DMS153 treated with DMSO at 0.1 percent for 48 hours (cell line): ENCODE data around the gene CD300LD.

Experiments
- DNase-seq: peaks from one replicate; lab custom pipeline; 2025; ENCODE audit not compliant: unreplicated experiment; lab: John Stamatoyannopoulos, UW

CD300LD gene

DNA sequence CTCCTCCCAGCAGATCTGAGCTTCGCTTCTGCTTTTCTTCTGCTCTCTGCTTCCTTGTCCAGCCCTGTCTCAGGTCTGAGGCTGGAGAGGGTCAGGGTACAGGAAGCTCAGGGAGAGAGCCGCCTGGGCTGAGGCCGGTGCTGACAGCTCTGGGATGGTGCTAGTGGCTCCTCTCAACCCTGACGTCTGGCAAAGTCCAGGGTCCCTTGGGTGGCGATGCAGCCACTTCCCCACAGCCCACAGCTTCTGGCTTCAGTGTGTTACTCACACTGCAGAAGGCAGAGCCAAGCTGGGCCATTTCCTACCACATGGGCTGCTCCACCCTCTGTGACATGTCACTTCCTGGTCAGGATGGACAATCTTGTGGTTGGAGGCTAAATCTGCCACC, 46.2 kb downstream of the CD300LD start, which contains the start of gene CD300C:
TSS of gene CD300C (minus strand) at position 273 of the 388 bp plus-strand sequence. CDS start 333 bp downstream, outside the sequence.
- DNase-seq: no peak

DNA sequence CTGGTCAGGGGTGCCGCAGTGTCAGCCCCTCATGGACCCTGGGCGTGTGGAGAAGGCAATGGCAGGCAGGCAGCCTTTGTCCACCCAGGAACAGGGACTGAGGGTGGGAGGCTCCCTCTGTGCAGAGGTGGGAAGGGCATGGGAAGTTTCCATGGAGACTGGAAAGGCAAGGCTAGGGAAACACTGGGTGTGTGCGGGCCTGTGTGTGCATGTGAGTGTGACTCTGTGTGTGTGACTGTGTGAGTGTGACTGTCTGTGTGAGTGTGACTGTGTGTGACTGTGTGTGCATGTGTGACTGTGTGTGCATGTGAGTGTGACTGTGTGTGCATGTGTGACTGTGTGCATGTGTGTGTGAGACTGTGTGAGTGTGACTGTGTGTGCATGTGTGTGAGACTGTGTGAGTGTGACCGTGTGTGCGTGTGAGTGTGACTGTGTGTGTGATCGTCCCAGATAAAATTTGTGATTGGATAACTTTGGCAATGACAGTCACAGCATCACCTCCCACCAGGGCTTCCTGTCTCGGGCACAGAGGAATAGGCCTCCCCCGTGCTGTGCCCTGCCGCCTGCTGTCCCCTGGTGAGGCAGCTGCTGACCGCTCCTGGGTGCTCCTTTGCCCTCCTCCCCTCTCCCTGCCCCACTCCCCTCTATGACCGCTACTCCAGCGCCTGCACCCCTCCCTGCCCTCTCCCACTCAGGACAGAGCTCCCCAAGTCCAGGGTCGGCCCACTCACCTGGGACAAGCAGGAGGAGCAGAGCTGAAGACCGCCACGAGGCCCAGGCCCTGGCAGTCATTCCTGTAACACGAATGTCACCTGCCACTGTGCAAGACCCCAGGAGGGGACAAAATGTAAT, 46.9 kb downstream of the CD300LD start:
- DNase-seq: no peak

DNA sequence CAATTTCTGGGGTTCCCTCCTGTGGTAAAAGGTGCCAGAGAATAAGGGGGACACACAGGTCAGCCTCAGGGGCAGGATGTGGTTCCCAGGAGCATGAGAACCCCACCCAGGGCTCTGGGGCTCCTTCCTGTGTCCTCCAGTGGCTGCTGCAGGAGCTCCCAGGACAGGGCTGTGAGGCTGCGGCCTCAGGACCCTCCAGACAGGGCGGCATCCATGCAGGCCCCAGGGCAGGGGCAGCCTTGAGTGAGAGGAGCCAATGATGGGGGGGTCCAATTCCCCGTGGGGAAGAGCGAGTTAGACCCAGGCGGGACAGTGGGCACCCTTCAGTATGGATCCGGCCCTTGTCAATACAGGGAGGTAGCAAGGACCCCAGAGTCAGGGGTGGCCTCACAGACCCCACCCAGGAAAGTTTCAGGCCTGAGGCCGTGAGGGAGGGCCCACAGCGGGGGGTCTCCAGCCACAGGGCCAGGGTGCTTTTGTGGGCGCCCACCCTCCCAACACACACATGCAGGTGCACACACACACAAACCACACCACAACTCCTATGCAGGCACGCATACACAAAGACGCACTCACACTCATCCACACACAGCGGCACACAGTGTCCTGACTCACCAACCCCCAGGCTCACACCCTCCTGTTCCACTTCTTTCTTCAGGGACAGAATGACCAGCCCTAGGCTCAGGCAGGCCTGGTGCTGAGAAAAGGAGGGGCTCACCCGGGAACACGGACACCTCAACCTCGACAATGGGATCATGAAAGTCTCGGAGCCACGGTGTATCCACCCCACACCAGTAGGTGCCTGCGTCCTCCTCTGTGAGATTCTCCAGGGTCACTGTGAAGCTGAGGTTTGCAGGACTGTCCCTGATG, 48.0 kb downstream of the CD300LD start:
- DNase-seq: no peak

DNA sequence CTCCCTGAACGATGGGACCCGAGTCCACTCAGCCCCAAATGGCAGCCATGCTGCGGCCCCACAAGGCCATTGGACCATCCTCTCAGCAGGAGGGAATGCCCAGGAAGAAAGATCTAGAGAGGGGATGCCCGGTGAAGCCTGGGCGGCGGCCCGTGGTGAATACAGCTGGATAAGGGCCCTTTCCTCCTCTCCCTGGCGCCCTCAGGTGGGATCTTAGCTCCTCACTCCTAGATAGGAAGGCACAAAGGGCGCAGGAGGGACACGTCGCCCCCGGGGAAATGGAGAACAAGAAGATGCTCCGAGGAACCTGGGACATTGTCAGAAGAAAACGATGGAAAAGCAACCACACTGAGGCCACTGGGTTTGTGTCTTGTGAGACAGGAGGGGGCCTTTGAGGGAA, 48.7 kb downstream of the CD300LD start:
- no peak for DNase-seq

DNA sequence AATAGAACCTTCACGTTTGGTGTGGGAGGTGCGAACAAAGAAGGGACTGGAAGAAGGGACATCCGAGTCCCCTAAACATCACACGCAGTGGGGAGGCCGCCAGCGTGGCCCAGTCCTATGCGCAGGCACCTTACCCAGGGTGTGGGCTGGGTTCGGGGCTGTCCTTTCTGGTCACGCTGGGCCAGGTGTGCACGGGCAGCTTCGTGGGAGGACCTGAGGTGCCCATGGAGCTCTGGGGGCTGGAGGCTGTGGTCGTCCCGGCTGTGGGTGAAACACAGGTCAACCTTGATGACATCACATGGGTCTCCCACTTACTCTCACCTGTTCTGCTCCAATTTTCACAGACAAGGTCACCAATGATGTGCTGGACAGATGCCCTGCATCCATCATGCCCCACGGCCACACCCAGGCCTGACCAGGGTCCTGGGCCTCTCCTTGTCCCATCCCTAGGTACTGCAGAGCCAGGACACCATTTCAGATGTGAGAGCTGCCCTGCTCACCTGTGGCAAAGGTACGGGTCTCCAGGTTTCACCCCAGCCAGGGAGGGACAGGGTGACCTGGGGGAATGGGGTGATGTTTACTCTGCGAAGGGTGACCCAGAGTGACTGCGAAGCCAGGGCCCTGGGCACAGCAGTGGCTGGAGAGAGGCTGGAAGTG, 49.2 kb downstream of the CD300LD start:
- DNase-seq: no peak

DNA sequence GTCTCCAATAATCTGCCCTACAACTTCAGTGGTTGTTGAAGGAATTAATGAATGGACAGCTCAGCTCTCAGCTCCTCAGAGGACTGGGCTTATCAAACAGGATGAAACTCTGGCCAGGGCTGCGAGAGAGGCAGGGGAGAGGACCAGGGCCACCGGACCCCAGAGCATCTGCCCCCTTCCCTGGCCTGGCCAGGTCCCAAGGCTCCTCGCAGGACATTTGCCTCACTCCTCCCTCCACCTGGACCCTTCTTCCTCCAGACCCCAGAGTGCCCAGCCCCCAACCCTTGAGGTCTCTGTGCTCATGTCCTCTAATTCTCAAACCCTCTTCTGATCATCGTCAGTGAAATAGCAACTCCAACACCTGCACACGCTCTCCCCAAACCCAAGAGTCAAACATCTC, 49.9 kb downstream of the CD300LD start:
- no peak for DNase-seq

DNA sequence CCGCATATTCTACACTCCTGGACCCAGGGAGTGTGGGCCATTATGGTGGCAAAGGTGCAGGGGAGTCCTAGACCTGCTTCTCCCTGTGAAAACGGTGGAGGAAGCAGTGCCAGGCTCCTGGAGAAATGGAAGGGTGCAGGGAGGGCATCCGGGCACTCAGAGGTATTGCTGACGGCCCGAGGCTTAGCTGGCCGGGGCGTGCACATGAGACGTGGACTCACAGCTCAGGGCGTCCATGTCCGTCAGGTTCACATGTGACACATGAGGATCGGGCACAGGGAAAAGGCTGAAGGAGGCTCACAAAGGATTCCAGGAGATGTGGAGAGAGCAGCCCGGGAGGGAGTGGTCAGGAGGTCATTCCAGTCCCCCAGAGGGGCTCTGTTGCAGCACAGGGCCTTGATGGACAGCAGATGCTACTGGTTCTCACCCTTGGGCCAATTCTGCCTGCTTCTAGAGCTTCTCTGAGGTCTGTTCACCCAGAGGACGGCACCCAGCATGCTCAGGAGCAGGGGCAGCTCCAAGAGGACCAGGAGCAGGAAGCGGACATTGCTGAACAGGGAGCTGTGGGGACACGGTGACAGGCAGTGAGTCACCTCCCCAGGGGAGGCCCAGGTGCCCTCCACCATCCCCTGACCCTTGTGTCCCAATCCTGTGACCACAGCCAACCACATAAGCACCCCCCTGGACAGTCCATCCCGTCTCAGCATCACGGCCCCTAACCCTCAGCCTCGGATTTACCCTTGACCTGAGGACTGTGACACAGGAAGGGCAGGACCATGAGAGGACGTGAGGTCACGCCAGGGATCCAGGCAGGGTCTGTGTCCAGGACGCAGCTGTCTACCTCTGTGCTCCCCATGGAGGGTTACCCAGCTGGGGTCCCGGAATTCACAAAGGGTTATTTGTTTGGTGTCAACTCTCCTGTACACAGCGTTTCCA, 50.6 kb downstream of the CD300LD start:
- no peak for DNase-seq

DNA sequence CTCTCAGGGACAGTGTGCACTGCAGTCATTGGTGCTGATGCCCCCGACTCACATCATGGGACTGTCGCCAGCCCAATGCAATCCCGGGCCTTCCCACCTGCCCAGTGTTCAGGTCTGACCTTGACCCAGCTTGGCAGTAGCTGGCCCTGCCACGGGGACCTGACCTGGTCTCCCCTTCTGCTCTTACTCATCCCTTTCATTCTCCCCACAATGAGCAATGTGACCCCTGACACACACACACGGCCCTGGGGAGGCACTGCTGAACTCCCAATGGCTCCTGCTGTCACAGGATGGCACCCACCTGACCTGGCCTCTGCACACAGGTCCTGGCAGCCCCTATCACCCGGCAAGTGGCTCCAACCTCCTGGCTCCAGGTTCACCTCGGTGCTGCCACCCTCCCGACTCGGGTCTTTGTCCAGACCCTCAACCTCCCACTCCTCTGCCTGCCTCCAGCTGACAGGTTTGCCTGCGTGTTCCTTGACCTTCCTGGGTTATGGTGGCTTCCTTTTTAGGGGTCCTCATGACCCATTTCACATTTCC, 52.7 kb downstream of the CD300LD start:
- DNase-seq: no peak

DNA sequence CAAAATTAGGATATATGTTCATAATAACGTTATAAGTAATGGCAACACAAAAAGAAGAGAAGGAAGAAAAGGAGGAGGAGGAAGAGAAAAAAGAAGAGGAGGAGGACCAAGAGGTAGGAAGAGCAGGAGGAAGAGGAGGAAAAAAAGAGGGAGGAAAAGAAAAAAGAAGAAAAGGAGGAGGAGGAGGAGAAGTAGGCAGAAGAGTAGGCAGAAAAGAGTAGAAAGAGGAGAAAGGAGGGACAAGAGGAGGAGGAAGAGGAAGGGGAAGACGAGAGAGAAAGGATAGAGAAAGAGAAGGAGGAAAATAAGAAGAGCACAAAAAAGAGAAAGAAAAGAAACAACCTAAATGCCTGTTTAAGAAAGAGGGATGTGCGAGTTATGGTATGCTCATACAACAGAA, 55.2 kb downstream of the CD300LD start:
- no peak for DNase-seq

DNA sequence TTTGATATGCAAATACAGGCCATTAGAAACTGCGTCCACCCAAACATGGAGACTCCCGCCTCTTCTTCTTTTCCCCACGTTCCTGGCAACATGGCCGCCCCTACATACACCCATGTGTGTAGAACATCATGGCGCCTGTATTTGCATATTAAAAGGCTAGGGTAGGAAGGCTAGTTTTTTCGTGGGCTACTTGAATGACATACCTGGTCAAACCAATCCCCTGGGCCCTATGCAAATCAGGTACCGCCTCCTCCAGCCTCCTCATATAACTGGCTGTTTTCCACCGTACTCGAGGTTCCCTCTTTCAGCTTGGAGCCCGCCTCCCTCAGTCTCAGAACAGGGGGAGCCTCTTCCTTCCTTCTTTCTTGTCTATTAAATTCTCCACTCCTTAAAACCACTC, 60.0 kb downstream of the CD300LD start:
- no peak for DNase-seq

DNA sequence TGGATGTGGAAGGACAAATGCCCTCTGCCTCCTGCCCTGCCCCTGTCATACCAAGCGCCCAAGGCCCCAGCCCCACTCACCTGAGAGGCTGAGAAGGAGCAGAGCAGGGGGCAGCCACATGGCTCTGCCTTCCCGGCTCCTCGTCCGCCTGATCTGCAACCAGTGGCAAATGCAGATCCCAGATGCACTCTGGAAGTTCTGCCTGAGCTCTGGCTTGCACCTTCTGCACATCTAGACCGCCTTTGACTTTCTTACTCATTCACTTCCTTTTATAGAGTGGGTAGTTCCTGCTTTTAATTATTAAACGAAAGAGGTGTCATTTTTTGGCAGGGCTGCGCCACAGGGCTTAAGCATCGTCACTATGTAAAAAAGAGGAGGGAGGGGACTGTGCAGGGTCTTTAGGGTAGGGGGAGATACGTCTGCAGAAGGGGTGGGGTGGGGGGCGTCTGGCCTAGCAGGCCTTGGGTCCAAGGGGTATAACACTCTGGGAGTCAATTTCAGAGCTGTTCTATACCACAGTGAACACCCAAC, 60.8 kb downstream of the CD300LD start, which contains the start of gene CD300LB:
TSS of gene CD300LB (minus strand) at position 245 of the 531 bp plus-strand sequence. CDS start at position 120, 125 bp downstream.
- DNase-seq: no peak

DNA sequence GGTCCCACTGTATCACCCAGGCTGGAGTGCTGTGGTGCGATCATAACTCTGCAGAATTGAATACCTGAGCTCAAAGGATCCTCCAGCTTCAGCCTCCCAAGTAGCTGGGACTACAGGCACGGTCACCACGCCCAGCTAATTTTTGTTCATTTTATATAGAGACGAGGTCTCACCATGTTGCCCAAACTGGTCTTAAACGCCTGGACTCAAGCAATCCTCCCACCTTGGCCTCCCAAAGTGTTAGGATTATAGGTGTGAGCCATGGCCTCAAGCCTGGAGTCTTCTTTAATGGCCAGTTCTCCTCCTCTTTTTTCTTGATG, 61.3 kb downstream of the CD300LD start:
- DNase-seq: no peak
